ENCODE data around the gene RPSA.

DNA sequence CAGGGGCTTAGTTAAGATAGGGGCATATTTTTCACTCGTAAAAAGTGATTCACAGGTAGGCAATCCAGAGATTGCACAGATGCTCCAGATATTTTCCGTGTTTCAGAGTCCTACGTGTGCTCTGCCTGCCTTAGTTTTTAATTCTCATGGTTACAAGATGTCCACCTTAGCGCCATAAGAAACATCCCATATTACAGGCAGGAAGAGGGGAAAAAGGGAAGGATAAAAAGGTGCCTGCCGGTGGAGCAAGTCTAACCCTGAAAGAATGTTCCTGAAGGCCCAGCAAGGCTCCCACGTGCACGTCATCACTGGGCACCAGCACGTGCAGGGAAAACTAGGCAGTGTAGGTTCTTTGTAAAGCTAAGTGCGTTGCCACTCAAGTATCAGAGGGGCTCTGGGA lies 50.8 kb downstream of the RPSA start:
- TF ChIP-seq, protein P1, sequence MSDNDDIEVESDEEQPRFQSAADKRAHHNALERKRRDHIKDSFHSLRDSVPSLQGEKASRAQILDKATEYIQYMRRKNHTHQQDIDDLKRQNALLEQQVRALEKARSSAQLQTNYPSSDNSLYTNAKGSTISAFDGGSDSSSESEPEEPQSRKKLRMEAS (CRISPR knock-in tag; IDR thresholded peaks at IDR 0.05), result no peak
- TF ChIP-seq, protein P2, sequence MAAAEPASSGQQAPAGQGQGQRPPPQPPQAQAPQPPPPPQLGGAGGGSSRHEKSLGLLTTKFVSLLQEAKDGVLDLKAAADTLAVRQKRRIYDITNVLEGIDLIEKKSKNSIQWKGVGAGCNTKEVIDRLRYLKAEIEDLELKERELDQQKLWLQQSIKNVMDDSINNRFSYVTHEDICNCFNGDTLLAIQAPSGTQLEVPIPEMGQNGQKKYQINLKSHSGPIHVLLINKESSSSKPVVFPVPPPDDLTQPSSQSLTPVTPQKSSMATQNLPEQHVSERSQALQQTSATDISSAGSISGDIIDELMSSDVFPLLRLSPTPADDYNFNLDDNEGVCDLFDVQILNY (CRISPR knock-in tag; IDR thresholded peaks at IDR 0.05), result no peak
- TF ChIP-seq TP53 (CRISPR knock-in tag; IDR thresholded peaks at IDR 0.05) (no peak), SP1 (CRISPR knock-in tag; conservative IDR thresholded peaks at IDR 0.05) (no peak), ETV6 (CRISPR knock-in tag; IDR thresholded peaks at IDR 0.05) (no peak), JUN (CRISPR knock-in tag; IDR thresholded peaks at IDR 0.05) (no peak), FOXP1 (CRISPR knock-in tag; IDR thresholded peaks at IDR 0.05; ENCODE audit: borderline replicate concordance) (no peak)
- TF ChIP-seq, protein P3, sequence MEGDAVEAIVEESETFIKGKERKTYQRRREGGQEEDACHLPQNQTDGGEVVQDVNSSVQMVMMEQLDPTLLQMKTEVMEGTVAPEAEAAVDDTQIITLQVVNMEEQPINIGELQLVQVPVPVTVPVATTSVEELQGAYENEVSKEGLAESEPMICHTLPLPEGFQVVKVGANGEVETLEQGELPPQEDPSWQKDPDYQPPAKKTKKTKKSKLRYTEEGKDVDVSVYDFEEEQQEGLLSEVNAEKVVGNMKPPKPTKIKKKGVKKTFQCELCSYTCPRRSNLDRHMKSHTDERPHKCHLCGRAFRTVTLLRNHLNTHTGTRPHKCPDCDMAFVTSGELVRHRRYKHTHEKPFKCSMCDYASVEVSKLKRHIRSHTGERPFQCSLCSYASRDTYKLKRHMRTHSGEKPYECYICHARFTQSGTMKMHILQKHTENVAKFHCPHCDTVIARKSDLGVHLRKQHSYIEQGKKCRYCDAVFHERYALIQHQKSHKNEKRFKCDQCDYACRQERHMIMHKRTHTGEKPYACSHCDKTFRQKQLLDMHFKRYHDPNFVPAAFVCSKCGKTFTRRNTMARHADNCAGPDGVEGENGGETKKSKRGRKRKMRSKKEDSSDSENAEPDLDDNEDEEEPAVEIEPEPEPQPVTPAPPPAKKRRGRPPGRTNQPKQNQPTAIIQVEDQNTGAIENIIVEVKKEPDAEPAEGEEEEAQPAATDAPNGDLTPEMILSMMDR (IDR thresholded peaks at IDR 0.05), result no peak
- TF ChIP-seq, protein P4, sequence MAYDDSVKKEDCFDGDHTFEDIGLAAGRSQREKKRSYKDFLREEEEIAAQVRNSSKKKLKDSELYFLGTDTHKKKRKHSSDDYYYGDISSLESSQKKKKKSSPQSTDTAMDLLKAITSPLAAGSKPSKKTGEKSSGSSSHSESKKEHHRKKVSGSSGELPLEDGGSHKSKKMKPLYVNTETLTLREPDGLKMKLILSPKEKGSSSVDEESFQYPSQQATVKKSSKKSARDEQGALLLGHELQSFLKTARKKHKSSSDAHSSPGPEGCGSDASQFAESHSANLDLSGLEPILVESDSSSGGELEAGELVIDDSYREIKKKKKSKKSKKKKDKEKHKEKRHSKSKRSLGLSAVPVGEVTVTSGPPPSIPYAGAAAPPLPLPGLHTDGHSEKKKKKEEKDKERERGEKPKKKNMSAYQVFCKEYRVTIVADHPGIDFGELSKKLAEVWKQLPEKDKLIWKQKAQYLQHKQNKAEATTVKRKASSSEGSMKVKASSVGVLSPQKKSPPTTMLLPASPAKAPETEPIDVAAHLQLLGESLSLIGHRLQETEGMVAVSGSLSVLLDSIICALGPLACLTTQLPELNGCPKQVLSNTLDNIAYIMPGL (CRISPR knock-in tag; IDR thresholded peaks at IDR 0.05), result no peak
- TF ChIP-seq, protein P5, sequence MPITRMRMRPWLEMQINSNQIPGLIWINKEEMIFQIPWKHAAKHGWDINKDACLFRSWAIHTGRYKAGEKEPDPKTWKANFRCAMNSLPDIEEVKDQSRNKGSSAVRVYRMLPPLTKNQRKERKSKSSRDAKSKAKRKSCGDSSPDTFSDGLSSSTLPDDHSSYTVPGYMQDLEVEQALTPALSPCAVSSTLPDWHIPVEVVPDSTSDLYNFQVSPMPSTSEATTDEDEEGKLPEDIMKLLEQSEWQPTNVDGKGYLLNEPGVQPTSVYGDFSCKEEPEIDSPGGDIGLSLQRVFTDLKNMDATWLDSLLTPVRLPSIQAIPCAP (CRISPR knock-in tag; IDR thresholded peaks at IDR 0.05), result no peak

Data from WTC11 (cell line).